GM12872 (cell line): Measurements from ENCODE around the gene KIAA1217.

ENCODE experiments used
- TF ChIP-seq, protein P1 (sequence below): IDR thresholded peaks from 3 replicates; pipeline ENCODE4 v1.5.1; 2011; ENCODE audit warnings: low read depth, mild to moderate bottlenecking, low read length, moderate library complexity; ENCODE audit not compliant: insufficient read depth

The KIAA1217 gene

DNA sequence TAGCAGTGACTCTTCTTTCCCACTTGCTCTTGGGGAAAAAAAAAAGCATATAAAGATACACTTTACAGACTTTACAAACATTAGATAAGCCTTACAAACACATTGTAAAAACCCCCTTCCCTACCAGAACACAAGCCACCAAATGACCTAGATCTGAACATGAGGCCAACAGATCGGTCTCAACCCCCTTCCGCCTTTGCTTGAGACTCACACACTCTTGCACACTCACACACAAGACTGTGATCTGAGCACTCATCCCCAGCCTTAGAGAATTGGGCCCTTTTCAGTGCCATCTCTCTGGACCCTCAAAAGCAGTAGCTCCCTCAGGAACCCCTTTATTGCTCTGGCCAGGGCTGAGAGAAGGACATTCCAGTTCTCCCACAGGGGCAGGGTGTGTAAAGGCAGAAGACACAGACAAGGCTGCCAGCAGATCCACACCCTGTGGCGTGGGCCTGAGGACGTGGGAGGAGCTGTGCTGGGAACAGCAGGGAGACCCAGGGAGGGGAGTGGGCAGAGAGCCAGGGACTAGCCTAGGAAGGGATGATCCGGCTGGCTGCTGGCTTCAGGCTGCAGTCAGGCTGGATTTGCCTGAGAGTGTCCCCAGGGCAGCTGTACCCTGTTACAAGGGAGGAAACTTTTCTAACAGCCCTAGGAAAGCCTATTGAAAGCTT lies 206.7 kb downstream of the KIAA1217 start:
- TF ChIP-seq, protein P1, sequence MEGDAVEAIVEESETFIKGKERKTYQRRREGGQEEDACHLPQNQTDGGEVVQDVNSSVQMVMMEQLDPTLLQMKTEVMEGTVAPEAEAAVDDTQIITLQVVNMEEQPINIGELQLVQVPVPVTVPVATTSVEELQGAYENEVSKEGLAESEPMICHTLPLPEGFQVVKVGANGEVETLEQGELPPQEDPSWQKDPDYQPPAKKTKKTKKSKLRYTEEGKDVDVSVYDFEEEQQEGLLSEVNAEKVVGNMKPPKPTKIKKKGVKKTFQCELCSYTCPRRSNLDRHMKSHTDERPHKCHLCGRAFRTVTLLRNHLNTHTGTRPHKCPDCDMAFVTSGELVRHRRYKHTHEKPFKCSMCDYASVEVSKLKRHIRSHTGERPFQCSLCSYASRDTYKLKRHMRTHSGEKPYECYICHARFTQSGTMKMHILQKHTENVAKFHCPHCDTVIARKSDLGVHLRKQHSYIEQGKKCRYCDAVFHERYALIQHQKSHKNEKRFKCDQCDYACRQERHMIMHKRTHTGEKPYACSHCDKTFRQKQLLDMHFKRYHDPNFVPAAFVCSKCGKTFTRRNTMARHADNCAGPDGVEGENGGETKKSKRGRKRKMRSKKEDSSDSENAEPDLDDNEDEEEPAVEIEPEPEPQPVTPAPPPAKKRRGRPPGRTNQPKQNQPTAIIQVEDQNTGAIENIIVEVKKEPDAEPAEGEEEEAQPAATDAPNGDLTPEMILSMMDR: no peak

DNA sequence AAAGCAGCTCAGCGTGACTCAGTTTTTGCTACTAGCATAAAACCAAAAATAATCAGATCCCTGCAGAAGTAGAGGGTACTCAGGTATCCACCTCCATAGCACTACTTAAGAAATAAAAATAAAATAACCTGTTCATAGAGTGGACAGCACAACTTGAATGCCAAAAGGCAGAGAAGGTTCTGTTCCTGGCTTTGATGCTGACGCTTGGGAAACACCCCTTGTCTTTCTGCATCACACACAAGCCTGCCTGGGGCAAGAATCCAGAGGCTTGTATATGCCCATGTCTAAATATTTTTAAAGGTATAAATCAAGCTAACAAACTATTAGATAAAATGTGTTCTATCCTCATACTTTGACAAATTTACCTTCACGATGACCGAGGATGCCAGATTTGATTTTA lies 207.3 kb downstream of the KIAA1217 start:
- TF ChIP-seq, protein P1: no peak

DNA sequence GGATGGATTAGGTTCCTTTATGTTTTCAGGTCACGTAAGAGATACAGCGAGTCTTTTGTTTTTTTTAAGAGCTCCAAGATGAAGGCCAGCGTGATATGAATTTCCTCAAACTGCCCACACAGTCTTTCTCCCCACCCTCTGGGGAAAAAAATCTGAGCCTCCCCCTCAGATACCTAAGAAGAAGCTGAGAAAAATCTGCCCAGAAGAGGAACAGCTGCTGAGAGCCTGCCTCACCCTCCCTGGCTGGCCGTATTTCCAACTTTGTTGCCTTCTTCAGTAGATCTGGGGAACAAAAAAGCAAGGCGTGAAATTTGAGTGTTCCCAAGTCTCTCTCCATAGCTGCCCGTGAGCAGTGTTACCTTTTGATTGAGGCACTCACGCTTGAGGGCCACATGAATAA lies 208.1 kb downstream of the KIAA1217 start:
- TF ChIP-seq, protein P1: no peak

DNA sequence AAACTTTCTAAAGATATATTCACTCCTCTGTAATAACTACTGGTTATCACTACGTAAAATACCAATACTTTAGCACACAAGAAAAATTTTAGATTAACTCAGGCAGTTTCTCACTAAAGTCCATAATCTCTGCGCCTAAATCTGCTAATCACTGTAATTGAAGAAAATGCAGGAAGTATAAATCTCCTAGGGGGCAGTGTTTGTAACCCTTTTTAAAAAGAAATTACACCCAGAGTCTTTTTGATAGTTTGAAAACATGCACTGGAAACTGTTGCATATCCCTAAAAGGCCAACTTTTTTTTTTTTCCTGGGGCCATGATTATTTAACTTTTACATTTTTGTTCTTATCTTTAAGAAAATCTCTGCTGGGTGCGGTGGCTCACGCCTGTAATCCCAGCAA lies 209.6 kb downstream of the KIAA1217 start:
- TF ChIP-seq, protein P1: no peak

DNA sequence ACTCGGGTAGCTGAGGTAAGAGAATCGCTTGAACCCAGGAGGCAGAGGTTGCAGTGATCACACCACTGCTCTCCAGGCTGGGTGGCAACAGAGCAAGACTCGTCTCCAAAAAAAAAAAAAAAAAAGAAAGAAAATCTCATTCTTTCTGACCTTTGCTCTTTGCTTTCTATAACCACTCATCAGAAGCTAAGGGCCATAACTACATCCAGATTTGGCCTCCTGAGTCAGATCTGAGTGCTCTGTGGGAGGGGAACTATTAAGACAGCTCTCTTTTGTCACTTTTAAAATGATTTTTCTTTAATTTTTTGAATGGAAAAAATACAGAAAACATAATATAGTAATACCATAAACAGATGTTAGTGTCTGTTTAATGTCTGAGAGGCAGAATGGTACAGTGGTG lies 210.1 kb downstream of the KIAA1217 start:
- TF ChIP-seq, protein P1: no peak

DNA sequence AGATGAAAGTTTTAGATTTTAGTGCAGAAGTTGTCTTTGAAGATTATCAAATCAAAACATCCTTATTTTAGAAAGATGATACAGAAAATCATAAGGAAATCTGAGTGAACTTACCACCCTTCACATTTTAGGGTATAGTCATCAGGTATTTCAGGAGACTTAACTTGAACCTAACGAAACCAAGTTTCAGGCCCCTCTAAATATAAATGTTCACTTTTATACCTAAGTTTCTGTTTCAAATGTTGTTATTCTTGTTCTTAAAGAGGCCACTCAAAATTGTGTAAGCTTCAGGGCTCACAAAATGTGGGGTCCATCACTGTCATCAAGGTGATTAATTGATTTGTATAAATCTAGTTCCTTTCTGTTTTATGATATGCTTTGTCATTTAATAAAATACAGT lies 216.2 kb downstream of the KIAA1217 start:
- TF ChIP-seq, protein P1: no peak

DNA sequence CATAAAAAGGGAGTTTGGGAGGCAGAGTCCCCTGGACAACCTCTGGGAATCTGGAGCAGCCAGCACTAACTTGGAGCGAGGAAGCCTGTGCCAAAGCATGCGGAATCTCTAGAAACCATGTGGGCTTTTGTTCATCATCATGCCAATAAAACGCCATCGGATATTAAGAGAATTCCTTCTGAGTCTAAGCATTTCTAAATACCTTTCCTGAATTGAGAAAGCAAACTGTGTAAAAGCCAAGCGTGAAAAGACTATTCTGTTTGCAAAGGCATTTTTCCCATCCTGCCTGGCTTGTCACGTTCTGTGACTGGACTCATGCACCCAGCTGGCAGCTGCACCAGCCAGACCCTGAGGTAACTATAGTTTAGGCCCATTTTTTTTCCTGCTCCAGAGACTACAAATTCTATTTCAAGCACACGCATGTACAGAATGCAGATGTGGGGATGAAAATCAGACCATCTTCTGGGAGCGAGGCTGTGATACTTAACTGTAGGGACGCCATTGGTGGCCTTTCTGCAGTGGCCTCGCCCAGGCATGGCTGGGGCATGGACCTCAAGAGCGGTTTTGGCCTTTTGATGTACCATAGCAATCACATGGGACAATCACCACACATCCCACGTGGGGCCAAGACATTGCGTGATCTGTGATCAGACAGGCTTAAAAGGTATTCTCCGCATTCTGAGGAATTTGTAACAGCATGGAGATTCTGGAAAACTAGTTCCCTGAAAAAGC lies 218.9 kb downstream of the KIAA1217 start:
- TF ChIP-seq, protein P1: no peak
